Mammary epithelial cell (primary cell): ENCODE results near the gene KCNAB3.

Experiments used
- CTCF ChIP-seq, 2 donors: IDR thresholded peaks in 1 of 2; conservative IDR thresholded peaks in 1 of 2; 2 replicates each; pipeline ENCODE4 v1.5.1; 2011 to 2012; ENCODE audit warnings: inconsistent platforms in 2 of 2, low read length in 2 of 2, mild to moderate bottlenecking in 2 of 2, control low read depth in 1 of 2, low read depth in 1 of 2; ENCODE audit not compliant: insufficient read depth in 1 of 2; ENCODE audit errors: extremely low read depth in 1 of 2
- EZH2 ChIP-seq: IDR thresholded peaks from 2 replicates; pipeline ENCODE4 v1.6.1; 2012; ENCODE audit warnings: low read length, inconsistent platforms, borderline replicate concordance

- TF ChIP-seq EZH2 (no peak), CTCF (conservative IDR thresholded peaks at IDR 0.05 in 1 of 2, IDR thresholded peaks at IDR 0.05 in 1 of 2; ENCODE audit: extremely low read depth in 1 of 2, insufficient read depth in 1 of 2, low read depth in 1 of 2, low read length in 2 of 2) (peak; percentile 27 to 51)
Measured at GRCh38 chr17:7897773-7898172, 31.9 kb downstream of the KCNAB3 start.
